Ovary (tissue), 9 donors: ENCODE results near the gene RUNX1. TPM values are rescaled to one million over a fixed set of nuclear protein-coding genes. Genes with fewer than 3 reads are reported as not detected.

Experiments
- DNase-seq, 5 donors: peaks; one replicate each; pipeline ENCODE4 v3.0.0-alpha.2; 2019 to 2020
- H3K27ac ChIP-seq, 2 donors: fragments of 200-600 bp; one replicate each; pipeline versions ENCODE4 v1.5.1 to v1.8.0; 2019 to 2022
- H3K27me3 ChIP-seq: fragments of 200-600 bp; one replicate; pipeline ENCODE4 v1.8.0; 2022
- H3K36me3 ChIP-seq: fragments of 200-600 bp; sonication (generic); one replicate; pipeline ENCODE4 v1.5.1; 2019
- H3K4me1 ChIP-seq: one replicate; pipeline ENCODE4 v1.8.1; 2013; ENCODE audit warnings: mild to moderate bottlenecking, moderate library complexity; ENCODE audit not compliant: insufficient read depth
- H3K4me3 ChIP-seq: fragments of 200-600 bp; sonication (generic); one replicate; pipeline ENCODE4 v1.5.1; 2017
- H3K9me3 ChIP-seq, 2 donors: fragments of 200-600 bp in 1 of 2; sonication (generic) in 1 of 2; one replicate each; pipeline versions ENCODE4 v1.5.1 to v1.8.1; 2013 to 2019; ENCODE audit warnings: mild to moderate bottlenecking in 1 of 2, moderate library complexity in 1 of 2
- CTCF ChIP-seq, 3 donors: fragments of 450-650 bp in 2 of 3; fragments of 200-600 bp in 1 of 3; IDR thresholded peaks; one replicate each; pipeline versions ENCODE4 v1.5.1 to v1.8.0; 2016 to 2022; ENCODE audit warnings: antibody characterized with exemption in 3 of 3, mild to moderate bottlenecking in 1 of 3
- EP300 ChIP-seq: sonication (generic); formaldehyde crosslinking; IDR thresholded peaks from one replicate; pipeline ENCODE4 v1.6.1; 2017; ENCODE audit warnings: antibody characterized with exemption
- POLR2A ChIP-seq: fragments of 450-650 bp; IDR thresholded peaks from one replicate; pipeline ENCODE4 v1.6.1; 2017; ENCODE audit warnings: antibody characterized with exemption, mild to moderate bottlenecking, moderate library complexity
- WGBS, 3 donors: extraction: QIAGEN DNeasy Blood & Tissue Kit in 1 of 3; methylation state at CpG; one replicate each; pipeline versions ENCODE4 v1.1.5 to v1.1.7; 2013 to 2017; 5-methylcytosine and 5-hydroxymethylcytosine counted together
- intact Hi-C, 4 donors: fragments of 100-400 bp; cut with DNase I; formaldehyde crosslinking; loops; one replicate each; pipeline versions ENCODE4 v1.11.0 to v1.15.1; 2022 to 2023
- polyA plus RNA-seq, 2 donors: library from polyadenylated mRNA; stranded (reverse); fragments of 200-250 nt in 1 of 2; fragments of 350-450 nt in 1 of 2; fragmentation: Illumina TruSeq in 1 of 2; extraction: RNeasy Lipid Tissue Mini Kit (QIAGEN cat#74804) in 1 of 2; gene quantifications; one replicate each; pipeline ENCODE4 v1.2.3, GENCODE V29; 2013 to 2014
- total RNA-seq, 7 donors: library from RNA; depleted of rRNA in 2 of 7; stranded (reverse); fragments of >200 nt in 2 of 7; fragmentation: NEBNext Ultra II Directional in 3 of 7; extraction: Animal tissue kit (Norgen Biotek cat#: 25700) in 3 of 7; gene quantifications; one replicate each; pipeline versions ENCODE4 v1.1.0 to v1.2.4, GENCODE V29; 2016 to 2023
- donor health status: DM: no; HTN: no; CAD: no; lungs with moderate emphysema.
- donor health status: DM: no; HTN: no; CAD: no.
- donor health status: Bipolar disorder and iron deficiency.
- donor health status: DM: yes; HTN: yes; CAD: no.
- donor health status: DM: no; HTN: no; CAD: no.
- donor health status: DM: yes; HTN: yes; CAD: no.

RUNX1 gene
- total and polyA plus RNA-seq, 9 donors, result 6.0 to 27.4 (median 17.8) TPM

DNA sequence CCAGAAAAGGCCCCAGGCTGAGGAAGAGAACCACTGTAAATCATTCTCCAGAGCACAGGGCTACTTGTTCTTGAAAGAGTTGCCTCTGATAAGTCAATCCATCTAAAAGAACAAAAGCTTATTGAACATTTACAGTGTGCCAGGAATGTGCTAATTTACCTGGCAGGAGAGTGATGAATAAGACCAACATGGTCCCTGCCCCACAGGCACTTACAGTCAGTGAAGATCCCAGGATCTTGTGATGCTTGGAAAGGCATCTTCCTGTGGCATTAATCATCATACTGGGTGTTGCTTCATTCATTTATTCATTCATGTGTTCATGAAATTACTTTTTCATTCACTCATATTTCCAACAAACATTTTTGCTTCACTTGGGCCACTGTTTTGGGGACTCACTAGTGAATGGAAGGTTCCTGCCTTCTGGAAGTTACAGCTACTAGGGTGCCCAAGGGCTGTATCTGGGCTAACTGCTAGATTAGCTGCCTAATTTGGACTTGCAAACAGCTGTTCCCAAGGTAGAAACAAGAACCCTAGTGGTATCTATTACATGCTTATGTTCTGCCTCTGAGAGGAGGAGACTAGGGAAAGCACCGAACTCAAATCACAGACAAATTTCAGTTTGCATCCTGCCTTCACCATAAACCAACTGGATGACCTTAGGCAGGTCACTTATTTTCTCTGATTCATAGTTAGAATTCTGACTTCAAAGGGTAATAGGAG is 246.8 kb downstream of the RUNX1 start:
- 89 to 100% (median 96%) methylated on average over 1 of the region's 1 CpG for WGBS, 3 donors
- Histone ChIP-seq H3K4me1 (no peaks in the 10 kb centered on the region), H3K9me3 (no peaks in the 10 kb centered on the region), H3K36me3 (no peaks in the 10 kb centered on the region), H3K27me3 (no peaks in the 10 kb centered on the region), H3K27ac (no peak overlapping the region), H3K4me3 (no peak overlapping the region)
- intact Hi-C loops, result loop anchor here in 1 of 4 donors (5.0 kb wide), 1 partner anchor 85 kb away; no protein-coding TSS in a partner anchor
- TF ChIP-seq POLR2A (no peak), EP300 (no peak), CTCF (IDR thresholded peaks at IDR 0.05) (no peak)
- DNase-seq, result no peak

GRCh38 chr21:34801519-34802132 is 247.5 kb downstream of the RUNX1 start:
- no peaks in the 10 kb centered on the region for H3K27me3 ChIP-seq
- intact Hi-C loops, result loop anchor here in 1 of 4 donors (5.0 kb wide), 1 partner anchor 86 kb away; no protein-coding TSS in a partner anchor
- H3K4me3 ChIP-seq, result no peak overlapping the region
- DNase-seq, result no peak
- 58 to 68% (median 63%) methylated on average over 2 of the region's 2 CpGs for WGBS, 3 donors
- H3K36me3 ChIP-seq, result no peaks in the 10 kb centered on the region
- TF ChIP-seq CTCF (IDR thresholded peaks at IDR 0.05) (peak in 1 of 3 donors; percentile 8), EP300 (no peak)
- no peak overlapping the region for H3K27ac ChIP-seq
- H3K9me3 ChIP-seq, result no peaks in the 10 kb centered on the region
- H3K4me1 ChIP-seq, result no peaks in the 10 kb centered on the region

- WGBS, 3 donors, result 49 to 51% (median 50%) methylated on average over 7 of the region's 7 CpGs
- TF ChIP-seq EP300 (no peak), CTCF (IDR thresholded peaks at IDR 0.05) (no peak), POLR2A (no peak)
- H3K27ac ChIP-seq, result no peak overlapping the region
- intact Hi-C loops, result loop anchor here in 1 of 4 donors (5.0 kb wide), 1 partner anchor 86 kb away; no protein-coding TSS in a partner anchor
- H3K4me3 ChIP-seq, result no peak overlapping the region
- no peaks in the 10 kb centered on the region for H3K9me3 ChIP-seq
- H3K27me3 ChIP-seq, result no peaks in the 10 kb centered on the region
- DNase-seq, result no peak
- no peaks in the 10 kb centered on the region for H3K36me3 ChIP-seq
- H3K4me1 ChIP-seq, result peaks cover 1% of the 10 kb centered on the region
Observed at GRCh38 chr21:34800797-34801518, 248.1 kb downstream of the RUNX1 start.

DNA sequence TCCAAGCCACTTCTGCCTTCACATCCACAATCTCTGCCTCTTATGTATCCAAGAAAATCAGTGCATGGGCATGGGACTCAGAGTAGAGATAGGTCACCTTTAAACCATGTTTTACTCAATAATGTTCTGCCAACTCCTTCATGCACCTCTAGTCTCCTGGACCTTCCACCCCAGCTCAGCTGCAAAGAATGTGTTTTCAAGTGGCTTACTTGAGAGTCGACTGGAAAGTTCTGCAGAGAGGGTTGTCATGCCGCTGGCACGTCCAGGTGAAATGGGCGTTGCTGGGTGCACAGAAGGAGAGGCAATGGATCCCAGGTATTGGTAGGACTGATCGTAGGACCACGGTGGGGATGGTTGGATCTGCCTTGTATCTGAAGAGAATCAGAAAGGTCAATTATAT is 250.0 kb downstream of the RUNX1 start:
- intact Hi-C loops, result loop anchor here in 1 of 4 donors (5.0 kb wide), 1 partner anchor 73 kb away; no protein-coding TSS in a partner anchor
- TF ChIP-seq EP300 (no peak), CTCF (IDR thresholded peaks at IDR 0.05) (no peak), POLR2A (no peak)
- no peaks in the 10 kb centered on the region for H3K27me3 ChIP-seq
- 92 to 97% (median 94%) methylated on average over 6 of the region's 6 CpGs for WGBS, 3 donors
- DNase-seq, result no peak
- H3K36me3 ChIP-seq, result no peaks in the 10 kb centered on the region
- H3K4me1 ChIP-seq, result peaks cover 2% of the 10 kb centered on the region
- no peak overlapping the region for H3K27ac ChIP-seq
- H3K4me3 ChIP-seq, result no peak overlapping the region
- H3K9me3 ChIP-seq, result no peaks in the 10 kb centered on the region
